Lung microvascular endothelial cell (primary cell): ENCODE measurements around the gene SLC22A12. TPM values are rescaled to one million over a fixed set of nuclear protein-coding genes. Genes with fewer than 3 reads are reported as not detected.

Experiments used
- DNase-seq, 2 donors: peaks; one replicate each; pipeline versions ENCODE4 v3.0.0 to v3.0.0-alpha.2; 2010; ENCODE audit warnings: low read depth in 2 of 2
- total RNA-seq: library from RNA; depleted of rRNA; stranded (reverse); fragments of >200 nt; gene quantifications from 2 replicates; pipeline ENCODE4 v1.2.1, GENCODE V29; 2014

SLC22A12 gene
- total RNA-seq, 1 donor from 2014 or later, result not detected

DNA sequence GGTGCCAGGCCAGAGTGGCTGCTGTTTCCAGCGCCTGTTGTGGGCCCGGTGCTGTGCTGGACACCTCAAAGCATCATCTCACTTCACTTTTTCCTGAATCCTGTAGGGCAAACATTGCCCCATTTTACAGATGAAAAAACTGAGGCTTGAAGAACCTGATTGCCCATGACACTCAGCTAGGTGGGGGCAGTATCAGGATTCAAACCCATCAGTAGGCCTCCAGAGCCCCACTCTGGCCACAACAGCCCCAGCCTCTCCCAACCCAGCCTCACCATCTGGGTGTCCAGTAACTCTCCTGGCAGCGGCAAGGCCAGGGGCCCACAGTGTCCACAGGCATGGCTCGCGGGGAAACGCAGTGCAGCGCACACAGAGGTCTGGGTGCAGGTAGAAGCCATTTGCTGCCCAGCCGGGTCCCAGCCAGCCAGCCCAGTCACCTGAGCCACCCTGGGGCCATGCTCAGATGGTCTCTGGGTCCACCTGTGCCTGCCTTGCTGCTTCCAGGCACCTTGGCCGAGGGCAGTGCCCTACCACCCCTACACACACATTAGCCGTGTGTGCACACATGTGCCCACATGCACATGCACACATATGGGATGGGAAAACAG is 11.5 kb downstream of the SLC22A12 start:
- no peak for DNase-seq

GRCh38 chr11:64603411-64604110 is 12.5 kb downstream of the SLC22A12 start:
- DNase-seq, result no peak

DNA sequence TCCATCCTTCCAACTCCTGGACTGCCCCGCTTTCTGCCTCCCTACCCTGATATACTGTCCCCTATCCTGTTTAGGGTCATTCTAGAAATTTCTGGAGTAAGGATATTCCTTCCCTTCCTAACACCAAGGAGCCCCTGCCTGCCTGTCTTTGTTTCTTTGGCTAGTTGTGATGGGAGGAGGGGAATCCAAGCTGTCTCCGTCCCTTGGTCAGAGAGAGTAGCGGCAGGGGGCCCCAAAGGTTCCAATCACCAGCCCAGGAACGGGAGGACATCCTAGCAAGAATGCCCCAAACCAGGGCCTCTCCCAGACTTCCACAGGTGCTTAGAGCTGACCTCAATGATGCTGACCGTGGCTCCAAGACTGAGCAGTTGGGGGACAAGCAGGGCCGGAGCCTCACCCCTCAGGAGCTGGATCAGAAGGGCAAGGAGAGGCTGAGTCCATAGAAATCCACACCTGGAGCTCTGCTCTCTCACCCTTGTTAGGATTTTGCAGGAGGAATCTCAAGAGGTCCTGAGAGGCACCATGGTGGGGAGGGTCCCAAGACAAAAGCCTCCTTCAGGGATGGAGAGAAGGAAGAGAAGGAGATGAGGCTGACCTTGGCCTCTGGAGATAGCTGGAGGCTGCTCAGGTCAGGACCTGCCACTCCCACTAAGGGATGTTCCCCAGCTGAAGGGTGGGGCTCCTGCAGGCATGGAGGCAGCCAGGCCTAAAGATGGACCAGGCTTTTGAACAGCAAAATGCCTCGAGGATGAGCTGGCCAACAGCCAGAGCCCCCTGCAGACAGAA is 13.6 kb downstream of the SLC22A12 start:
- no peak for DNase-seq

DNA sequence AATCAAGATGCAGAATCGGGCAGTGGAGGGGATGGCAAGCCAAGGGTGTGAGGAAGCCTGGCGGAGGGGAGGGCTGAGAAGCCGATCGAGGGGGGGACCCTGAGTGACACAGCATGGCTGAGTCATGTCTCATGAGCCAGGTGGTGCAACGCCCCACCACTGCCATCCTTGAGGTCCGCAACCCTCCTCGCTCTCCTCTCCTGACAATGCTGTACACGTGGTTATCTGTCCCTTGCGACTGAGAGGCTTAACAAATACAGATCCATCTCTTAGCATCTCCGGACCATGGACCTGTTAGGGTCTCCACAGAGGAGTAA is 14.2 kb downstream of the SLC22A12 start:
- DNase-seq, result no peak

GRCh38 chr11:64605656-64606585 is 14.9 kb downstream of the SLC22A12 start:
- no peak for DNase-seq

DNA sequence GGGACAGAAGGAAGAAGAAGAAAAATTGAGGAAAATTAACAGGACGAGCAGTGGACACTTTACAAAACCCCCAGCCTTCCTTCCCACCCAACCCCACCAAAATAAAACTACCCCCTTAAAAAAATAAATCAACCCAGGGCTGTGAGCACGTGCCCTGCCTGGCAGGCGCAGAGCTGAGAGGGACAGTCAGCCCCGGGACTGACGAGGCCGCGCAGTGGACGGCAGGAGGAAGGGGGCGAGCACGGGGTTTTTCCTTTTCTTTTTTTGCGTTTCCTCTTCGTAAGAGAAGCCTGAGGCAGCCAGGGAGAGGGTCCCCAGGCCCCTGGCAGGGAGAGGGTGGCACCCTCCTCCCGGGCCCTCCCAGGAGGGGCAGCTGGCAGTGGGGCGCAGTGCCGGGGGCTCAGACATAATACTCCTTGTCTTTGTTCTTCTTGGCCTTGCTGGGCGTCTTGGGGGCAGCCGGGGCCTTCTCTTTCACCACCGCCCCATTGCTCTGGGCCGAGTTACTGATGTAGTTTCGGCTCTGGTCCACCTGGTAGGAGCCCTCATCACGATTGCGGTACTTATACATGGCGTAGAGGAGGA is 15.9 kb downstream of the SLC22A12 start:
- no peak for DNase-seq

- no peak for DNase-seq
Measured at GRCh38 chr11:64607381-64607985, 16.5 kb downstream of the SLC22A12 start.

DNA sequence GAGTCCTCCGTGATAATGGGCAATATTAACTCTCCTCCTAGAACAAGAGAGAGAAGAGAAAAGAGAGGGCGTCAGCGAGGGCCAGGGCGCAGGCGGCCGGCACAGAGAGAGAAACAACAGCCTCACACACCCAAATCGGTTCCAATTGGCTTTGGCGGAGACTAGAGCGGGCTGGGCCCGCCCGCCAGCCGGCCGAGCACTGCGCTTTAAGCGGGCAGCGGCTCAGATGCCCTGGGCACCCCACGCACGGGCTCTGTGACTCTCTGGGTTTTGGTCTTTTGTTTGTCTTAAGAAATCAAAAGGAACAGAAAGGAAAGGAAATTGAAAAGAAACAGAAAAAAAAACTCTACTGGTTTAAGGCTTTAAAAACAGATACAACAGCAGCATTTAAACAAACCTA is 17.0 kb downstream of the SLC22A12 start:
- peak in 1 of 2 donors; percentile 25 for DNase-seq

GRCh38 chr11:64608636-64609035 is 17.6 kb downstream of the SLC22A12 start:
- DNase-seq, result no peak

DNA sequence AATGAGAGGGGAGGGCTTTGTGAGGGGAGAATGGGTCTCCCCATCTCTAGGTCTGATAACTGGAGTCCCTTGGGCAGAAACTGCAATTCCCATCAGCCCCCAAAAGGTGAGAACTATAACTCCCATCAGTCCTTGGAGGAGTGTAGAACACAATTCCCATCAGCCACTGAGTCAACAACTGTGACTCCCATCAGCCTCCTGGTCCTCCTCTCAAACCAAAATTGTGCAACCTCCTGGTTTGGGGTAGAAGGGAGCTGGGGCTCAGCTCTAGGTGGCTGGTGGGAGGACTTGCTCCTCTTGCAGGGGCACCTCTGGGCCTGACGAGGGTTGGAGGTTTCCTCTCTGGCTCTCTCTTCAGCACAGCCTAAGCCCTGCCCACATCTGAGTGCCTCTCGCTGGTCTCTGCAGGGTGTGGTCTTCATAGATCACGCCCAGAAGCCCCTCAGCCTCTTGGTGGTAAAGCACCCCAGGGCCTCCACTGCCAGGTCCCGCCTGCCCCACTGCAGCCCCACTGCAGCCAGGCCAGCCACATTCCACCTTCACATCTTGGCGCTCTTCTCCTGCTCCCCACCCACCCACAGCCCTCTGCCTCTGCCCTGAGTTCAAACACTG is 18.5 kb downstream of the SLC22A12 start:
- DNase-seq, result no peak

GRCh38 chr11:64610596-64610995 is 19.6 kb downstream of the SLC22A12 start:
- no peak for DNase-seq

DNA sequence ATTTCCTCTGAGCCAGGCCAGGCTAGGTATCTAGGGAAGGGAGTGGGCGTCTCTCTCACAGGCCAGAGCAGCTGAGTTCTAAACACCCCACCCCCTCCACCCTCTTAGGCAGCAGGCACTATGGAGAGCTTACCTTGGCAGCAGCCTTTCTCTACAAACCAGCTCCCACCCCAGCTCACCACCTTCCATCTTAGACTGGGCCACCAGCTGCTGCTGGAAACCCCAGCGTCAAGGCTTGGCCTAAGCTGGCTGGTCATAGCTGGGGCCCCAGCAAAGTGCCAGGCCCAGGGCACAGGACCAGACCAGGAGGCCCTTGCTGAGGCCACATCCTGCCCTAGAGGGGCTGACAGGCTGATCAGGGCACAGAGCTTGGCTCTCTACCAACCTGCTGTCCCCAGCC is 20.2 kb downstream of the SLC22A12 start:
- DNase-seq, result no peak

- DNase-seq, result no peak
Measured at GRCh38 chr11:64611869-64612646, 21.0 kb downstream of the SLC22A12 start.

GRCh38 chr11:64613648-64614047 is 22.6 kb downstream of the SLC22A12 start:
- DNase-seq, result no peak

- no peak for DNase-seq
Measured at GRCh38 chr11:64614917-64615316, 23.9 kb downstream of the SLC22A12 start.

DNA sequence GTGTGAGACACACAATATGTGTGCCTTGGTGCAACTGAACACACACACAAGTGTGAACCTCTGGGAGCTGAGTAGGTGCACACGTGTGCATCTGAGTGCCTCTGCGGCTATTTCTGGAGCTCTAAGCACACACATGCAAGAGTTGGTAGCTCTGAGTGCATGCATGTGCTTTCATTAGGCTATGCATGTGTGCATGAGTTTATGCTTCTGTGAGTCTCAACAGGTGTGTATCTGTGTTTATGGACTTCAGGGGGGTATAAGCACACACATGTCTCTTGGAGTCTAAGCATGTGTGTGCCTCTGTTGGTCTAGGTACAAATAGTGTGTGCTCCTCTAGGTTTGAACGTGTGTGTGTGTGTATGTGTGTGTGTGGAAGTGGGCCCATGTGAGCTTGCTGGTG is 25.8 kb downstream of the SLC22A12 start:
- DNase-seq, result no peak

- DNase-seq, result no peak
Measured at GRCh38 chr11:64619196-64619595, 28.2 kb downstream of the SLC22A12 start.

DNA sequence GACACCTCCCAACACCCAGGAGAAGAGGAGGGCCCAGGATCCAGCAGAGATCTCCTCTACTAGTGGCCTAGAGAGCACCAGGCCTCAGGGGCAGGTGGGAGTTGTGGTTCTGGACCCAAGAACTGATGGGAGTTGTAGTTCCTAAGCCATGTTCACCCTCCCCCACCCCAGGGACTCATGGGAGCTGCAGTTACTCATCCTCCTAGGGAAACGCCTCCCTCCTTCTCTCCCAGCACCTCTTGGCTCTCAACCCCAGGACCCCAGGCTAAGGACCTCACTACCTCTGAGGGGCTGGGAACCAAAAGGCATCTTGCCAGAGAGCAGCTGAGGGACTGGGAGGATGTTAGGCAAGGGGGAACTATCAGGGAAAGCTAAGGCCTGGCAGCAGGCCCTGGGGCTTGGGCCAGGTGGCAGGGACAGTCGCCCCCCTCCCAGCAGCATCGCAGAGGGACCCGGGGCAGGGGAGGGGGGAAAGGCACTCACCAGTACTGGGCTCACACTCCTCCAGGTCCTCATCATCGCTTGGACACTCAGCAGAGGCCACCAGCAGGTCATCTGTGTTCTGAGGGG is 28.9 kb downstream of the SLC22A12 start:
- peak; percentile 22 to 45 for DNase-seq

DNA sequence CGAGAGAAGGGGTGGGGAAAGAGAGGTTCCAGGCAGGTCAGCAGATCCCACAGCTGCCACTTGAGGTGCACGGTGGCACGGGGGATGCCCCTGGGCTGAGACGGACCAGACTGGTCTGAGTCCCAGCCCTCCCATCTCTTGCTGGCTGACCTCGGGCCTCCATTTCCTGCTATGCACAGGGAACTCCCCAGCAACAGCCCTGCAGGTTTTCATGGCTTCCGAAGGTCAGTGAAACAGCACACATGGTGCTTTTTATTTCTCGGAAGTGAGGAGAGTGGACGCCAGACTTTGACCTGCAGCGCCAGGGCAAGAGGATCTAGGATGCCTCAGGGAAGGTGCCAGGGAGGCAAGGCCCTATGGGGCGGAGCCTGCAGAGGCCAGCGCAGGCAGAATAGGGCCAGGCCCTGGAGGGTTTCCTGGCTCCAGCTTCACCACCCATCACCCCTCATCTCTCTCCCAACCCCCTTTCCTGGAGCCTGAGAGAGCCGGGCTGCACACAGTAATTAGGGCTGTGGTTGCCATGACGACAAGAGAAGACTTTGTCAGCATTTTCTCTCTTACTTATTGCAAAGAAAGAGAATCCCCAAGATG is 29.5 kb downstream of the SLC22A12 start:
- peak; percentile 25 to 38 for DNase-seq
